Measurements from ENCODE around the gene ITPKB. TPM values are rescaled to one million over a fixed set of nuclear protein-coding genes. Genes with fewer than 3 reads are reported as not detected.

The ITPKB gene
- polyA plus RNA-seq, 1 of the 3 experiments (the other 2 are of a cell fraction) = 2.4 TPM

GRCh38 chr1:226654668-226655055, 84.4 kb downstream of the ITPKB start:
- Histone ChIP-seq H3K9ac (no peak overlapping the region), H4K20me1 (ENCODE audit: insufficient read depth) (no peaks in the 10 kb centered on the region), H3F3A (replicated peaks; ENCODE audit: insufficient read depth) (no peaks in the 10 kb centered on the region), H3K4me1 (ENCODE audit: control insufficient read depth in 1 of 2, insufficient read depth in 2 of 2, low read depth in 1 of 2, low read length in 1 of 2) (peaks cover 30 to 32% of the 10 kb centered on the region in 2 experiments), H3K27me3 (ENCODE audit: insufficient read depth) (no peaks in the 10 kb centered on the region), H3K9me3 (no peaks in the 10 kb centered on the region), H3K79me2 (ENCODE audit: insufficient read depth) (no peaks in the 10 kb centered on the region), H3K36me3 (replicated peaks in 1 of 2; ENCODE audit: control insufficient read depth in 1 of 2, insufficient read depth in 2 of 2, low read length in 1 of 2) (no peaks in the 10 kb centered on the region), H3K27ac (ENCODE audit: low read depth in 2 of 2, low read length in 1 of 2) (no peak overlapping the region; a peak in 1 of 4 replicates), H3K4me2 (no peak overlapping the region), H3K4me3 (ENCODE audit: low read depth in 2 of 2, low read length in 1 of 2) (no peak overlapping the region), H3K9me2 (no peaks in the 10 kb centered on the region), H2AFZ (ENCODE audit: low read depth) (no peak overlapping the region)
- TF ChIP-seq ELF1 (IDR thresholded peaks at IDR 0.05) = no peak
- no peak for TF ChIP-seq SMC3 (IDR thresholded peaks at IDR 0.05; ENCODE audit: low read depth, low read length)
- TF ChIP-seq TCF12 (IDR thresholded peaks at IDR 0.05) = no peak
- no peak for TF ChIP-seq MEF2A (IDR thresholded peaks at IDR 0.05; ENCODE audit: borderline replicate concordance, low read depth)
- TF ChIP-seq MXI1 (IDR thresholded peaks at IDR 0.05; ENCODE audit: low read depth, low read length) = no peak
- TF ChIP-seq YY1 (IDR thresholded peaks at IDR 0.05; ENCODE audit: low read depth) = no peak
- no peak for TF ChIP-seq EZH2phosphoT487 (IDR thresholded peaks at IDR 0.05; ENCODE audit: borderline replicate concordance, low read depth)
- no peak for TF ChIP-seq USF2 (IDR thresholded peaks at IDR 0.05; ENCODE audit: borderline replicate concordance, low read depth, low read length)
- no peak for TF ChIP-seq REST (IDR thresholded peaks at IDR 0.05; ENCODE audit: low read depth, low read length)
- no peak for TF ChIP-seq RFX5 (IDR thresholded peaks at IDR 0.05; ENCODE audit: low read length)
- TF ChIP-seq RCOR1 (IDR thresholded peaks at IDR 0.05; ENCODE audit: low read length) = no peak
- TF ChIP-seq NFIC (IDR thresholded peaks at IDR 0.05; ENCODE audit: borderline replicate concordance) = no peak
- no peak for TF ChIP-seq MAX (IDR thresholded peaks at IDR 0.05; ENCODE audit: low read depth)
- TF ChIP-seq FOXJ3 (CRISPR knock-in tag; IDR thresholded peaks at IDR 0.05) = no peak
- no peak for TF ChIP-seq USF1 (IDR thresholded peaks at IDR 0.05; ENCODE audit: borderline replicate concordance, low read depth)
- TF ChIP-seq CHD2 (IDR thresholded peaks at IDR 0.05; ENCODE audit: low read length, partially characterized antibody) = no peak
- TF ChIP-seq RAD21 (IDR thresholded peaks at IDR 0.05; ENCODE audit: low read length) = no peak
- TF ChIP-seq GATA2 (CRISPR knock-in tag; IDR thresholded peaks at IDR 0.05) = no peak
- no peak for TF ChIP-seq NRF1 (IDR thresholded peaks at IDR 0.05; ENCODE audit: low read depth, low read length)
- ChIA-PET CTCF (interaction anchor here (0.6 kb wide), 1 partner anchor 1692 kb away, joined by 3 read pairs; no protein-coding TSS in a partner anchor), POLR2A (no interaction called here)
- DNase-seq = no peak
- WGBS (ENCODE audit: low lambda C conversion rate) = 90% methylated on average over 8 of the region's 8 CpGs
